ENCODE measurements around the gene AMER1. TPM values are rescaled to one million over a fixed set of nuclear protein-coding genes. Genes with fewer than 3 reads are reported as not detected.
"Not testable (repeated sequence)": the region's sequence is repeated elsewhere in the genome, so short reads cannot be mapped to it uniquely, and the experiment has no call there.

Gene AMER1
- total RNA-seq (2014; rRNA removed; shearing (Covaris generic); ENCODE audit: low replicate concordance), result 2.8 and 5.8 TPM in 2 replicates

- no peak for DNase-seq
- Histone ChIP-seq H3K27me3 (no peaks in the 10 kb centered on the region), H3K9me3 (no peaks in the 10 kb centered on the region), H3K4me3 (peak within 1 kb of the TSS; percentile 74), H3K36me3 (no peaks in the 10 kb centered on the region)
Observed at GRCh38 chrX:64205441-64205734, at the start of gene AMER1. AMER1 (minus strand) TSS chrX:64205708; CDS start chrX:64193286, 12,422 bp downstream.

DNA sequence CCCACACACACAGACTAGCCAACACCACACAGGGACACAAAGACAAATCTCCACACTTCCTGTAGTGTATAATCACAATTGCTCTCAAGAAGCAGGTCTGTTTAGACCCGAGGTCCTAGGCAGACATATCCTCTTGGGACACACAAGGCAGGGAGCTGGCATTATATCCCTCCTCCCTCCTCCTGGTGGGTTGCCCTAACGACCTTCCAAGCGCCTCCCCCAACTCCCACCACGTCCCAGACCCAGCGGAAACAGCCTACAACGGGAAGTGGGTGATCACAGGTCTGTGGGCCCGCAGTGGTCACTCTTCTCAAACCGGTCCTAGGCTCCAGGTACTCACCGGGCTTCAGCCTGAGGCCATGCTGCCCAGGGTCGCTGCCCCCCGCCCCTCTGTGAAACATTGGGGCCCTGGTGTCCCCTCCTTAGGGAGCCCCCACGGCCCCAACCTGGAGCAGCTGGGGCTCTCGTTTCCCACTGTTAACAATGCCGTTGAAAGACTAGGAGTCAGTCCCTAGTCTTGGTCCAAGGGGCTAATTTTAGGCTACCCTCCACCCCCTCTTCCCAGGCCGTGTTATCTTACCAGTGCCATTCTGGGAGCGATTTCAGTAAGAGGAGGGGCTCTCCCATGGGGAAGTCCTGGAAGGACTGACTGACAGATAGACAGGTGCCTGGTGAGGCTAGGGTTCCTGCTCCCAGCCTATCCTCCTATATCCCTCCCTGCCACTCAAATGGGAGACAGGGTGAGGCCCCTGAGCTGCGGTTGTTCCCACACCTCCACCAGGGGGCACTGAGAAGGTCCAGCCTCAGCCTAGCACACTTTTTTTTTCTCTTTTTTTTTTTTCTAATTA is 24.8 kb upstream of the AMER1 start, which contains the start of gene ASB12:
Gene ASB12 (minus strand): TSS at position 485 of the 848 bp plus-strand sequence. CDS start 4,957 bp downstream, outside the sequence.
- H3K9me3 ChIP-seq, result no peaks in the 10 kb centered on the region
- DNase-seq, result no peak
- H3K4me3 ChIP-seq, result no peak within 1 kb of the TSS
- H3K36me3 ChIP-seq, result no peaks in the 10 kb centered on the region
- no peaks in the 10 kb centered on the region for H3K27me3 ChIP-seq

DNA sequence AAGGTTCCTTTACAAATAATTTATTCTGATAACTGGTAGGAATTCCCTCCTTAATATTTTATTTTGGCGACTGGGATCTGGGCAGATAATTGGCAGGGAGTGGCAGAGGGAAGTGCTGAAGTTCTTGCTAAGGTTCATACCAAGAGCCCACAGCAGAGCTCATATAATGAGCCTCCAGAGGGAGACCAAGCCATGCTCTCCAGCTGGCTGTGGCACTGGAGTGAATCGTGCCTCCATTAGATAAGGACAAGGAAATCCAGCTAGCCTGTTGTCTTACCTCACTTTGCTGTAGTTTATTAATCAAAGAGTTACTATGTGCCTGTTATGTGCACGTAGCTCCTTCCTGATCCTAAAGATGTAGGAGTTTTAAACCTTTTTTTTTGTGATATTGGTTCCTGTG is 23.6 kb upstream of the AMER1 start:
- no peaks in the 10 kb centered on the region for H3K27me3 ChIP-seq
- H3K4me3 ChIP-seq, result no peak overlapping the region
- no peaks in the 10 kb centered on the region for H3K36me3 ChIP-seq
- H3K9me3 ChIP-seq, result no peaks in the 10 kb centered on the region
- DNase-seq, result no peak

DNA sequence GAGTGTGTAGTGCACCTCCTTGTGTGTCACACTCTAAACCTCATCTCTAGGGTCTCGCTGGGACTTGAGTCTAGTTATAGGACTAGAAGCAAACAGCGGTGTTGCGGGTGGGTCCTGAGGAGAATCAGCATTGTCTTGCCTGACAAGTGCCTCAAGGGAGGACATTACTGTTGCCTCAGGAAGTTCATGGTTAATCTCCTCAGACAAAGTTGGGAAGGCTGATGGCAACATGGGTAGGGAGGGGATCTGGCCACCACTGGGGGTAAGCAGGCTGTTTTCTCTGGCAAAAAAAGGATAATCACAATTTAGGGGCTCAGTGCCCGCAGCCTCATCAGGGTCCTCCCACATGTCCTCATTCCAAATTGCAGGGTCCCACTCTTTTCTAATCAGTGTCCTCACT is 12.5 kb upstream of the AMER1 start:
- H3K9me3 ChIP-seq, result no peaks in the 10 kb centered on the region

GRCh38 chrX:64213989-64214388 is 8.5 kb upstream of the AMER1 start:
- not testable (repeated sequence) for H3K27me3 ChIP-seq, H3K4me3 ChIP-seq, H3K36me3 ChIP-seq, H3K9me3 ChIP-seq, DNase-seq

More for the DNA sequence above, 12.5 kb upstream of the AMER1 start:
- Histone ChIP-seq H3K36me3 (no peaks in the 10 kb centered on the region), H3K4me3 (no peak overlapping the region), H3K27me3 (no peaks in the 10 kb centered on the region)
- no peak for DNase-seq

DNA sequence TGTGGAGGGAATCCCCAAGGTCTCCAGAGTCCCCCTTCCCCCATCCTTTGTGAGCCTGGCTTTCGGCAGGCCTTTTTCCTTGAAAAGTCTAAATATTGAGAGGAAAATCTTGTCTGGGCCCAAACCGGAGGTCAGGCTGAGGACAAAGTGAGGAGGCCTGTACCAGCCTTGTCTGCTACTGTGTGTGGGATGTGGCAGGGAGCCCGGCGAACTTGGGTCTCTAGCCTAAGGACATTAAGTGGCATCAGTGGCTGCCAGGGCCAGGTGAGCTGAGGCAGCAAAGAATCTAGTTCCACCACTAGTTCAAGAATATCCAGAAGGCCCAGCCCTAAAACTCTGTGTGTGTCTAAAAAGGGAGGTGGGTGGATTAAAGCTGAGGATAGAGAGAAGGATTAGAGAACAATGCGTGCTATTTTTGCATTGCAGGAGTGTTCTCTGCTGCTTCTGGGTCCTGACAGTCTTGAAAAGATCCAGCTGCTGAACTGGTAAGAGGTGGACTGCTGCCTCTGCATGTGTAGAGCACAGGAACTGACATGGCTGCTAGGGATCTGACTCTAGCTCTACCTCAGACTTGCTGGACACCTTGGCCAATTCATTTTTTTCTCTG is 1.2 kb upstream of the AMER1 start:
- Histone ChIP-seq H3K4me3 (peak overlapping the region; percentile 74), H3K9me3 (no peaks in the 10 kb centered on the region), H3K36me3 (no peaks in the 10 kb centered on the region), H3K27me3 (no peaks in the 10 kb centered on the region)
- DNase-seq, result no peak

GRCh38 chrX:64205735-64206501 is 410 bp upstream of the AMER1 start:
- Histone ChIP-seq H3K4me3 (peak overlapping the region; percentile 74), H3K9me3 (no peaks in the 10 kb centered on the region), H3K27me3 (no peaks in the 10 kb centered on the region), H3K36me3 (no peaks in the 10 kb centered on the region)
- DNase-seq, result peak; percentile 95

GRCh38 chrX:64204701-64205440 is 637 bp downstream of the AMER1 start:
- peak overlapping the region; percentile 74 for H3K4me3 ChIP-seq
- H3K27me3 ChIP-seq, result no peaks in the 10 kb centered on the region
- no peaks in the 10 kb centered on the region for H3K36me3 ChIP-seq
- H3K9me3 ChIP-seq, result no peaks in the 10 kb centered on the region
- DNase-seq, result peak; percentile 64

DNA sequence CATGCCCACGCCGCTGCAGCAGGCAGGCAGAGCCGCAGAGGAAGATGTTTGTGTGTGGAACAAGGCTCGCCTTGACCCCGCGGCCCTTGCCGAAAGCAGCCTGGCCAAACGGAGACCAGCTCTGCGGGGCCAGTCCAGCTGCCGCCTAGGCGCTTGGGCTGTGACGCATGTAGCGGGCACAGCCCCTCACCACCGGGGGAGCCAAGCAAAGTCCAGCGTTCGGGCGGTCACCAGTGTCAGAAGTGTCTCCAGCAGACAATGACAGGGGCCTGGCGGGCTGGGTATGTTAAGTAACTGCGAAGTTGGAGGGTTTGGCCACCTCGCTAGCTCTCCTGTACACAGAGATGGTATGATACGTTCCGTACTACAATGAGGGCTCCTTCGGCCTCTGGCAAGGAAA is 1.3 kb downstream of the AMER1 start:
- peak; percentile 5 for DNase-seq
- H3K9me3 ChIP-seq, result no peaks in the 10 kb centered on the region
- H3K36me3 ChIP-seq, result no peaks in the 10 kb centered on the region
- H3K27me3 ChIP-seq, result no peaks in the 10 kb centered on the region
- H3K4me3 ChIP-seq, result peak overlapping the region; percentile 74

- H3K4me3 ChIP-seq, result no peak overlapping the region
- H3K27me3 ChIP-seq, result no peaks in the 10 kb centered on the region
- H3K36me3 ChIP-seq, result no peaks in the 10 kb centered on the region
- no peaks in the 10 kb centered on the region for H3K9me3 ChIP-seq
- DNase-seq, result no peak
Observed at GRCh38 chrX:64202808-64203325, 2.6 kb downstream of the AMER1 start.

GRCh38 chrX:64198036-64198435 is 7.5 kb downstream of the AMER1 start:
- no peaks in the 10 kb centered on the region for H3K27me3 ChIP-seq
- DNase-seq, result no peak
- no peaks in the 10 kb centered on the region for H3K9me3 ChIP-seq
- no peaks in the 10 kb centered on the region for H3K36me3 ChIP-seq
- H3K4me3 ChIP-seq, result no peak overlapping the region

GRCh38 chrX:64196606-64197005 is 8.9 kb downstream of the AMER1 start:
- Histone ChIP-seq H3K27me3 (no peaks in the 10 kb centered on the region), H3K4me3 (no peak overlapping the region), H3K9me3 (no peaks in the 10 kb centered on the region), H3K36me3 (no peaks in the 10 kb centered on the region; the same call in 1 of the 2 replicates)
- DNase-seq, result no peak

GRCh38 chrX:64195862-64196261 is 9.6 kb downstream of the AMER1 start:
- Histone ChIP-seq H3K9me3 (no peaks in the 10 kb centered on the region), H3K36me3 (no peaks in the 10 kb centered on the region; the same call in 1 of the 2 replicates), H3K27me3 (no peaks in the 10 kb centered on the region), H3K4me3 (no peak overlapping the region)
- DNase-seq, result no peak

GRCh38 chrX:64192673-64193072 is 12.8 kb downstream of the AMER1 start:
- no peaks in the 10 kb centered on the region for H3K27me3 ChIP-seq
- no peak for DNase-seq
- H3K4me3 ChIP-seq, result no peak overlapping the region
- no peaks in the 10 kb centered on the region for H3K9me3 ChIP-seq
- no peaks in the 10 kb centered on the region; the same call in 1 of the 2 replicates for H3K36me3 ChIP-seq

GRCh38 chrX:64192040-64192439 is 13.5 kb downstream of the AMER1 start:
- no peaks in the 10 kb centered on the region for H3K9me3 ChIP-seq
- no peaks in the 10 kb centered on the region; the same call in 1 of the 2 replicates for H3K36me3 ChIP-seq
- H3K27me3 ChIP-seq, result no peaks in the 10 kb centered on the region
- DNase-seq, result no peak
- H3K4me3 ChIP-seq, result no peak overlapping the region

- Histone ChIP-seq H3K36me3 (no peaks in the 10 kb centered on the region; the same call in 1 of the 2 replicates), H3K4me3 (no peak overlapping the region), H3K9me3 (no peaks in the 10 kb centered on the region), H3K27me3 (no peaks in the 10 kb centered on the region)
- no peak for DNase-seq
Observed at GRCh38 chrX:64191281-64192010, 14.1 kb downstream of the AMER1 start.

All from MG63 (cell line).